ENCODE measurements around the gene SBF2.
A peak's percentile ranks its signal among the peaks of the same experiment; 100 is the strongest.

SBF2 gene

DNA sequence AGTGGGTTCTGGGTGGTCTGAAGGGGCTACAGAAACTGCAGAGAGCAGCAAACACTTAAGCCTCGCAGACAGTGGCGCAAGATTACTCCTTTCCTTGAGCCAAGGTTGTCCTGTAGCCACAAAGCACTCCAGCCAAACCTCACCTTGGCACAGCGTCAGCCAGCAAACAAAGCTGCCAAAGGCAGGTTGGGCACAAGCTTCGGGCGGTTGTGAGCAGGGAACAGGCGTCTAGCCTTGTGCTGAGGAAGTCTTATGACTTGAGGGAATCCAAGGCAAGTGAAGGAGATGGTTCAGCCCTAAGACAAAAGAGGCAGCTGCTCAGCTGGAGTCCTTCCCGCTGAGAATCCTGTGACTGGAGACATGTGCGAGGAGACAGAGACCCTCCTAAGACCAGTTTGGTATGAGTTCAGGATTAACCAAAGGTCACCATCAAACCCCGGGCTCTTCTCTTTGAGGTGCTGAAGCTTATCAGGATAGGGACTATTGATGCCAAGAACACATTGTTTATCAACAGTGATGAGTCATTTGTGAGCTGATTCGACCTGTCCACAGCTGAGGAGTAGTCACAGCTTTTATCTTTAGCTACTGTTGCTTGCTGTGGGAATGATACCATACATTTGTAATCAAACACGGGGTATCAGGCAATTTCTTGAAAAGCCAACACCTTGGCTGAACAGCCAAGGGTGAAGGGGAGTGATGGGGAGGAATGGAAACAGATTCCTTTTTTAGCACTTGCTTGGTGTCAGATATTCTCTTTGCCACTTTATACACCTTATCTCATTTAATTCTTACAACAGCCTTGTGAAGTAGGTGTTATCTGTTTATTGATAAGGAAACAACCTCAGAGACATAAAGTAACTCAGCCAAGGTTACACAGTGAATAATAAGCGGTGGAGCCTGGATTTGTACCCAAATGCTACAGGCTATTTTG is 15.4 kb upstream of the SBF2 start:
- TF ChIP-seq, protein P1, sequence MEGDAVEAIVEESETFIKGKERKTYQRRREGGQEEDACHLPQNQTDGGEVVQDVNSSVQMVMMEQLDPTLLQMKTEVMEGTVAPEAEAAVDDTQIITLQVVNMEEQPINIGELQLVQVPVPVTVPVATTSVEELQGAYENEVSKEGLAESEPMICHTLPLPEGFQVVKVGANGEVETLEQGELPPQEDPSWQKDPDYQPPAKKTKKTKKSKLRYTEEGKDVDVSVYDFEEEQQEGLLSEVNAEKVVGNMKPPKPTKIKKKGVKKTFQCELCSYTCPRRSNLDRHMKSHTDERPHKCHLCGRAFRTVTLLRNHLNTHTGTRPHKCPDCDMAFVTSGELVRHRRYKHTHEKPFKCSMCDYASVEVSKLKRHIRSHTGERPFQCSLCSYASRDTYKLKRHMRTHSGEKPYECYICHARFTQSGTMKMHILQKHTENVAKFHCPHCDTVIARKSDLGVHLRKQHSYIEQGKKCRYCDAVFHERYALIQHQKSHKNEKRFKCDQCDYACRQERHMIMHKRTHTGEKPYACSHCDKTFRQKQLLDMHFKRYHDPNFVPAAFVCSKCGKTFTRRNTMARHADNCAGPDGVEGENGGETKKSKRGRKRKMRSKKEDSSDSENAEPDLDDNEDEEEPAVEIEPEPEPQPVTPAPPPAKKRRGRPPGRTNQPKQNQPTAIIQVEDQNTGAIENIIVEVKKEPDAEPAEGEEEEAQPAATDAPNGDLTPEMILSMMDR (IDR thresholded peaks at IDR 0.05; ENCODE audit: low read depth, low read length) = no peak
- no peak overlapping the region for H3K4me3 ChIP-seq (ENCODE audit: low read depth, low read length)
- DNase-seq (ENCODE audit: low read depth, low spot score) = peak; percentile 83
- in situ Hi-C loops (cut with HindIII; ENCODE audit: low sequenced_read_pairs) = no loop called here

DNA sequence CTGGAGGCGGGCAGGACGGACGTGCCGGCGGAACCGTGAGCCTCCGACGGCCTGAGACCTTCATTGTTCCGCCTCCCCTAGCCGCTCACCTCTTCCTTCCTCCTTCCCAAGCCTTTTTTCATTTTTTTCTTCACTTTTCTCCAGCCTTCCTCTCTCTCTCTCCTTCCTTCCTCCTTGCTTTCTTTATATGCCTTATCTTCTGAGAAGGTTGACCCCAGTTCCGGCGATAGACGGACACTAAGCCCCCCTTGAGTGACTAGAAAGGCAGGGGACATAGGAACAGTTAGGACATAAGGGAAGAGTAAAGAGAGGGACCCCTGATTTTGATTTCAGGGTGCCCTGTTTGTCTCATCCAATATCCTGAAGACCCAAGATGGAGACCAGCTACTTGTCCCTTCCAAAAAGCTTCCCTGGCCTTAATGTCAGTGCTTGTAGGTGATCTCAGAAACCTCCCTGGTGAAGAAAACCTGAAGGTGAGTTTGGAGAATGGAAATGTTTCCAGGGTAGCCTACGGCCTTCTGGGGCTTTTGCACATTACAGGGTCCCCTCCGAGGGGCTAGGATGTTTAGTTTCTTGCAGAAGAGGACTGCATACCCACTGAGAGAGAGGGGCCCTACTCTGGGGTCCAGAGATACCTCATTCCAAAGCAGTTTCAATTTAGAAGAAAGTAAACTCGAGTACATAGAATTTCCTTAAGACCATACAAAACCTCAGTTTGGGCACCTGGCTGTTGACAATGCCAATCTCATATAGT is 14.4 kb upstream of the SBF2 start:
- peak overlapping the region; percentile 76 for H3K4me3 ChIP-seq (ENCODE audit: low read depth, low read length)
- DNase-seq (ENCODE audit: low read depth, low spot score) = peak; percentile 38
- TF ChIP-seq, protein P1 (IDR thresholded peaks at IDR 0.05; ENCODE audit: low read depth, low read length) = no peak
- in situ Hi-C loops (cut with HindIII; ENCODE audit: low sequenced_read_pairs) = no loop called here

DNA sequence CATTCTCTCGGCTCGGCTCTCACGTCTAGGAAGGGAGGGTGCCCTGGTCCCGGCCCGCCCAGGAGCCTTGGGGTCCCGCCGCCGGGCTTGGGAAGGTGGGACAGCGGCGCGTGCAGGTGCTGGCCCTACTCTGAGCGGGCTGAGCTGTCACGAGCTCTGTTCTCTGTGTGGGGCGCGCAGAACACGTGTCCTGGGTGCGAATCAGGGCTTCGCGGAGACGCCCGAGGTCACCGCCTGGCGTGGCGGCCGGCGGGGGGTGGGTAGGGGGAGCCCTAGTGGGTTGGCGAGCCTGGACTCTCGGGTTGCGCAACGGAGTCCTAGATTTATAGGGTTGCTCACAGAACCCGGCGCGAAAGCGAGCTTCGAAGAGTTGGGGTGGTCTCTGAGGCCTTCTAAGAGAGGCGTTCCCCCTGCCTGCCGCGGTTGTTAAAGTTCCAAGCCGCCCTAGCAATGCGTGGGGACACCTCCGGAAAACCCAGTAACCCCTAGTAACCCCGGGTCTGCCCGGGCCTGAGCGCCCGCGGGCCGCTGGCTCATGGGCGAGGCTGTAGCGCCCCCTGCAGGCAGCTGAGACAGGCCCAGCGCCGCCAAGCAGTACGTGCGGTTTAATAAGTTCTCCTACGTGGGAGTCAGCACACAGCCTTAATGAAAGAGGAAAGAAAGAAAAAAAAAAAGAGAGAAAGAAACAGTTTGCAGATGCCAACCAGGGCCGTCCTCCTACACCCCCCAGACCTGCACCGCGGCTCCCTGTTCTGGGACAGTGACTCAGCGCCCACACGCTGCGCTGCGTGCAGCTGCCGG is 13.6 kb upstream of the SBF2 start:
- TF ChIP-seq, protein P1 (IDR thresholded peaks at IDR 0.05; ENCODE audit: low read depth, low read length) = peak; percentile 90

GRCh38 chr11:10307022-10307399 is 13.0 kb upstream of the SBF2 start:
- peak overlapping the region; percentile 76 for H3K4me3 ChIP-seq (ENCODE audit: low read depth, low read length)
- TF ChIP-seq, protein P1 (IDR thresholded peaks at IDR 0.05; ENCODE audit: low read depth, low read length) = no peak
- peak; percentile 18 for DNase-seq (ENCODE audit: low read depth, low spot score)
- in situ Hi-C loops (cut with HindIII; ENCODE audit: low sequenced_read_pairs) = no loop called here

More for the DNA sequence above, 13.6 kb upstream of the SBF2 start:
- peak overlapping the region; percentile 76 for H3K4me3 ChIP-seq (ENCODE audit: low read depth, low read length)
- DNase-seq (ENCODE audit: low read depth, low spot score) = peak; percentile 95
- in situ Hi-C loops (cut with HindIII; ENCODE audit: low sequenced_read_pairs) = no loop called here

DNA sequence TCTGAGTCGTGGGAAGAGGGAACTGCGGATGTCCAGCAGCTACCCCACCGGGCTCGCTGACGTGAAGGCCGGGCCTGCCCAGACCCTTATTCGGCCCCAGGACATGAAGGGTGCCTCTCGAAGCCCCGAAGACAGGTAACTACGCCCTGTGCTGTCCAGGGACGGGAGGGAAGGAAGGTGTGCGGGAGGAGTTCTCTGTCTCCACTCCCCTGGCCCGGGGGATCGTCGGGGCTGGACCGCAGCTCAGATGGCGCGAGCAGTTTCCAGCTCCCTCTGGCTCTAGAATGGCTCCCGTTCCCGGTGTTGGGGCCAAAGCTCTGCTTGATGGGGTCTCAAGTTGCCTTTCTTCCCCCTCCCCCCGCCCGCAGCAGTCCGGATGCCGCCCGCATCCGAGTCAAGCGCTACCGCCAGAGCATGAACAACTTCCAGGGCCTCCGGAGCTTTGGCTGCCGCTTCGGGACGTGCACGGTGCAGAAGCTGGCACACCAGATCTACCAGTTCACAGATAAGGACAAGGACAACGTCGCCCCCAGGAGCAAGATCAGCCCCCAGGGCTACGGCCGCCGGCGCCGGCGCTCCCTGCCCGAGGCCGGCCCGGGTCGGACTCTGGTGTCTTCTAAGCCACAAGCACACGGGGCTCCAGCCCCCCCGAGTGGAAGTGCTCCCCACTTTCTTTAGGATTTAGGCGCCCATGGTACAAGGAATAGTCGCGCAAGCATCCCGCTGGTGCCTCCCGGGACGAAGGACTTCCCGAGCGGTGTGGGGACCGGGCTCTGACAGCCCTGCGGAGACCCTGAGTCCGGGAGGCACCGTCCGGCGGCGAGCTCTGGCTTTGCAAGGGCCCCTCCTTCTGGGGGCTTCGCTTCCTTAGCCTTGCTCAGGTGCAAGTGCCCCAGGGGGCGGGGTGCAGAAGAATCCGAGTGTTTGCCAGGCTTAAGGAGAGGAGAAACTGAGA is 12.2 kb upstream of the SBF2 start:
- peak overlapping the region; percentile 76 for H3K4me3 ChIP-seq (ENCODE audit: low read depth, low read length)
- peak; percentile 32 for DNase-seq (ENCODE audit: low read depth, low spot score)
- TF ChIP-seq, protein P1 (IDR thresholded peaks at IDR 0.05; ENCODE audit: low read depth, low read length) = no peak
- in situ Hi-C loops (cut with HindIII; ENCODE audit: low sequenced_read_pairs) = no loop called here

Data from astrocyte of the spinal cord (primary cell).